Activated naive CD4-positive, alpha-beta T cell treated with anti-CD3 and anti-CD28 coated beads, Interleukin-2, amount 10 ng/mL, durations not matched to agents 7 days and 5 days (primary cell): ENCODE data around the gene SH2D4B.

Experiments used
- CTCF ChIA-PET: fragments of 350-600 bp; sonication (Branson Sonifier 250); formaldehyde crosslinking; loops from one replicate; lab custom pipeline; 2021; ENCODE audit warnings: antibody characterized with exemption; lab: Charles Lee
- DNase-seq: peaks from one replicate; pipeline ENCODE4 v3.0.0-alpha.2; 2020
- H3K27ac Mint-ChIP-seq: one replicate; pipeline ENCODE4 v1.8.0; 2021; ENCODE audit warnings: mild to moderate bottlenecking, moderate library complexity, mixed read lengths
- H3K27me3 Mint-ChIP-seq: one replicate; pipeline ENCODE4 v1.8.0; 2021; ENCODE audit warnings: mild to moderate bottlenecking, mixed read lengths
- H3K36me3 Mint-ChIP-seq: one replicate; pipeline ENCODE4 v1.8.0; 2021; ENCODE audit warnings: mixed read lengths
- H3K4me1 Mint-ChIP-seq: one replicate; pipeline ENCODE4 v1.8.0; 2021; ENCODE audit warnings: mixed read lengths
- H3K4me3 Mint-ChIP-seq: one replicate; pipeline ENCODE4 v1.8.0; 2021; ENCODE audit warnings: mild to moderate bottlenecking, moderate library complexity, mixed read lengths
- H3K9me3 Mint-ChIP-seq: one replicate; pipeline ENCODE4 v1.8.0; 2021; ENCODE audit warnings: mixed read lengths

SH2D4B gene

DNA sequence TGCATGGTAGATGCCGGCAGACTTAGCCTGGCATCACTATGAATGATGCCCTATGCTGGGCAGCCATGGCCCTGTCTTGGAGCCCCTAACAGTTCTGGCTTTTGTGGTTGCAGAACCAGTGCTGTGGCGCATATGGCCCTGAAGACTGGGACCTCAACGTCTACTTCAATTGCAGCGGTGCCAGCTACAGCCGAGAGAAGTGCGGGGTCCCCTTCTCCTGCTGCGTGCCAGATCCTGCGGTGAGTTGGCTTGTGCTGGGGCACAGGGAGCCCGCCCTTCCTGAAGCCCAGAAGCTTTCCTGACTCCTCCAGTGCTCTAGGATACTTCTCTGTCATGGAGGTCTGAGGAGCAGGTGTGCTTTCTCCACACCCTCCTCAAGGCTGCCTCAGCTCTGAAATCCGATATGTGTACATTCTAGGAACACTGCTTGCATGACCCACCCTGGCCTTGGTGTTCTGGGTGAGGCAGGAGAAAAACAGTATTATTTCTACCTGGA, 25.6 kb upstream of the SH2D4B start:
- peaks cover 42% of the 10 kb centered on the region for H3K4me1 Mint-ChIP-seq
- H3K27ac Mint-ChIP-seq: peak overlapping the region; percentile 83
- CTCF ChIA-PET: interaction anchor here (0.7 to 21.2 kb wide), 9 partner anchors 8 to 134 kb away, joined by 3 to 986 read pairs (median 4); partner anchors contain the start of gene TSPAN14
- no peaks in the 10 kb centered on the region for H3K9me3 Mint-ChIP-seq
- H3K36me3 Mint-ChIP-seq: peaks cover 76% of the 10 kb centered on the region
- H3K27me3 Mint-ChIP-seq: peaks cover 3% of the 10 kb centered on the region
- no peak for DNase-seq
- H3K4me3 Mint-ChIP-seq: no peak overlapping the region

DNA sequence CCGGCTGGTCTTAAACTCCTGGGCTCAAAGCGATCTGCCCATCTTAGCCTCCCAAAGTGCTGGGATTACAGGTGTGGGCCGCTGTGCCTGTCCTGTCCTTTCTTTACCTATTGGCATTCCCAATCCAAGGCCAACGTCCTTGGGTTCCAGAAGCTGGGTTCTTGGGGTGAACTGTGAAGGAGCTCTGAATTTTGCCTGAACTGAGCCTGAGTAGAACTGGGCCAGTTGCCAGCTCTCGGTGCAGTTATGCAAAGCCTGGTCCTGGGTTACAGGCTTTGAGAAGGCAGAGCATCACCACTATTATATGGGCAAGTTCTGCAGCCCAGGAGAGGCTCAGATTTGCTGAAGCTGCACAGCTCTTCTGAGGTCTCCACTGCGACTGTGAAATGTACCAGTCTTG, 24.6 kb upstream of the SH2D4B start:
- Mint-ChIP-seq H3K27me3 (peaks cover 3% of the 10 kb centered on the region), H3K4me1 (peaks cover 38% of the 10 kb centered on the region), H3K9me3 (no peaks in the 10 kb centered on the region), H3K4me3 (no peak overlapping the region), H3K27ac (peak overlapping the region; percentile 62), H3K36me3 (peaks cover 78% of the 10 kb centered on the region)
- DNase-seq: no peak
- CTCF ChIA-PET: interaction anchor here (0.8 to 21.2 kb wide), 6 partner anchors 12 to 135 kb away, joined by 3 to 986 read pairs (median 4); partner anchors contain the start of gene TSPAN14

DNA sequence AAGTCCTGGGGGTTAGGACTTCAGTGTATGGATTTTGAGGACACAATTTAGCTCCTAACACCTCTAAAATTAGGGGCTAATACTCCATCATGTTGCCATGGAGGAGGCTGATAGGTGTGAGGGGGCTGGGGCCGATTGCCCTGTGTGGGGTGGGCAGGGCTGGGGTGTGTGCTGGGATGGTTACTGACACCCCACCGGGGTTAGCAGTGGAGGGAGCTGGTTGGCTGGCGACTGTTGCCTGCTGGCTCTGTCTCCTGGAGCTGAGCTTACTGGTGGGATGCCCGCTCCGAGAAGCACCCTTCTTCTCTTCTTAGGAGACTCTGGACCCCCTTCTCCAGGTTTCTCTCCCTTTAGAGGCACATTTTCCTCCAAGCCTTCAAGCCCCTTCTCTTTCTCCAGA, 22.2 kb upstream of the SH2D4B start:
- Mint-ChIP-seq H3K4me3 (no peak overlapping the region), H3K27ac (no peak overlapping the region), H3K9me3 (no peaks in the 10 kb centered on the region), H3K4me1 (peaks cover 37% of the 10 kb centered on the region), H3K36me3 (peaks cover 82% of the 10 kb centered on the region), H3K27me3 (peaks cover 3% of the 10 kb centered on the region)
- CTCF ChIA-PET: interaction anchor here (0.8 to 21.2 kb wide), 3 partner anchors 10 to 56 kb away, joined by 3 to 986 read pairs (median 5); partner anchors contain the start of gene TSPAN14
- DNase-seq: no peak

DNA sequence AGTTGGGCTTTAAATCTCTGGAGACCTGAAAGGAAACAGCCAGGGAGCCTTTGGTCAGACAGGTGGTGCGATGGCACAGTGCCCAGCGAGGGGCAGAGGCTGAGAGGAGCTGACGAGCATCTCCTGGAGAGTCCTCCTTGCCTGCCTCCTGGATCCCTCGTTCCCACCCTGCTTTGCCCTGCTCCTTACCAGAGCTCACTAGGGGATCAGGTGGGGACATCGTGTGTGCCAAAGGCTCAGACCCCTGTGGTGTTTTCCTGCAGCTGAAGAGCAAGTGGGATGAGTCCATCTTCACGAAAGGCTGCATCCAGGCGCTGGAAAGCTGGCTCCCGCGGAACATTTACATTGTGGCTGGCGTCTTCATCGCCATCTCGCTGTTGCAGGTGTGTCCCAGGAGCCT, 21.8 kb upstream of the SH2D4B start:
- Mint-ChIP-seq H3K4me3 (no peak overlapping the region), H3K36me3 (peaks cover 84% of the 10 kb centered on the region), H3K27me3 (peaks cover 3% of the 10 kb centered on the region), H3K27ac (peak overlapping the region; percentile 38), H3K9me3 (no peaks in the 10 kb centered on the region), H3K4me1 (peaks cover 38% of the 10 kb centered on the region)
- CTCF ChIA-PET: interaction anchor here (0.8 to 21.2 kb wide), 3 partner anchors 10 to 56 kb away, joined by 3 to 986 read pairs (median 5); partner anchors contain the start of gene TSPAN14
- DNase-seq: no peak

DNA sequence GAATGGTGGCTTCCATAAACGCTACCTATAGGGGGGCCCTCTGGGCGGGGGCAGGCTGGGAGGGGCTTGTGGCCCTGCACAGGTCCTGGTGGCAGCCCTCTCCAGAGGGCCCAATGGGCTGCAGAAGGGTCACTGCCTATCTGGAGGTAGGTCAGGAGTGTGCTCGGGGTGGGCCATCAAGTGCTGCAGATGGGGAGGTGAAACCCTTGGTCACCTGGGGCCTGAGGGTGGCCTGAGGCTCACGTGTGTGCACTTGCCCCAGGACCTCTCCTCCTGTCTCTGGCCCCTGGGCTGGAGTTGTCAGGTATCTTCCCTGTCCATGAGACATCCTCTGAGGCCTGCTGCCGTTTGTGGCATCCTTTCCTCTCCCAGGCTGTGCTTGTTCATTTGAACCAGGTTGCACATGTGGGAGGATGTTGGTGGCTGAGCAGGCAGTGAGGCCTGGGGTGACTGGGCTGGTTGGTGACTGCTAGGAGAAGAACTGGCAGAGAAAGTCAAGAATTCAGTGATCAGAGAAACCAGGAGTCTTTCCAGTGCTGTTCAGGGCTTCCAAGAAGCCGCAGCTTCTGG, 21.1 kb upstream of the SH2D4B start:
- CTCF ChIA-PET: interaction anchor here (0.8 to 21.2 kb wide), 3 partner anchors 11 to 57 kb away, joined by 3 to 986 read pairs (median 5); partner anchors contain the start of gene TSPAN14
- peak overlapping the region; percentile 39 for H3K27ac Mint-ChIP-seq
- DNase-seq: no peak
- H3K4me3 Mint-ChIP-seq: no peak overlapping the region
- H3K36me3 Mint-ChIP-seq: peaks cover 78% of the 10 kb centered on the region
- H3K9me3 Mint-ChIP-seq: no peaks in the 10 kb centered on the region
- peaks cover 2% of the 10 kb centered on the region for H3K27me3 Mint-ChIP-seq
- peaks cover 36% of the 10 kb centered on the region for H3K4me1 Mint-ChIP-seq

DNA sequence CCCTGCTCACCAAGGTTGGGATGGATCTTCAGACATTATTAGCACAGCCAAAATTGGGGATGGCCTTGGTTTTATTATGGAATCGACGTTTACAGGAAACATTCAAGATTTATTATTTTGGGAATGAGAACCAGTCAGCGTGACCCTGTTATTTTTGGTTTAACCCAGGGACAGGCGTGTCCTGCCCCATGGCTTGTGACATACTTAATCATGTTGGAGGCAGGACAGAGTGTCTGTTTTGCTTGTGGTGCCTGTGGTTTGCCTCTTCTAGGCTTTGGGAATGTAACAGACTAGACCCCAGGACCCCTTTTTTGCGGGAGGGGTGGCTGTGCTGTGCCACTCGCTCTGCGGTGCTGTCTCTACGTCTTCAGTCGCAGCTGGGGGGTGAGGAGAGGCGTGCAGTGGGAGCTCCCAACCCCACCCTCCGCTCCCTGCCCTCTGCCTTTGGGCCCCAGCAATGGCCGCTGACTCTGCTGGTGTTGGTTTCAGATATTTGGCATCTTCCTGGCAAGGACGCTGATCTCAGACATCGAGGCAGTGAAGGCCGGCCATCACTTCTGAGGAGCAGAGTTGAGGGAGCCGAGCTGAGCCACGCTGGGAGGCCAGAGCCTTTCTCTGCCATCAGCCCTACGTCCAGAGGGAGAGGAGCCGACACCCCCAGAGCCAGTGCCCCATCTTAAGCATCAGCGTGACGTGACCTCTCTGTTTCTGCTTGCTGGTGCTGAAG, 20.1 kb upstream of the SH2D4B start:
- H3K36me3 Mint-ChIP-seq: peaks cover 71% of the 10 kb centered on the region
- H3K27ac Mint-ChIP-seq: peak overlapping the region; percentile 39
- no peak overlapping the region for H3K4me3 Mint-ChIP-seq
- peaks cover 33% of the 10 kb centered on the region for H3K4me1 Mint-ChIP-seq
- DNase-seq: no peak
- CTCF ChIA-PET: no interaction called here
- H3K27me3 Mint-ChIP-seq: no peaks in the 10 kb centered on the region
- no peaks in the 10 kb centered on the region for H3K9me3 Mint-ChIP-seq

DNA sequence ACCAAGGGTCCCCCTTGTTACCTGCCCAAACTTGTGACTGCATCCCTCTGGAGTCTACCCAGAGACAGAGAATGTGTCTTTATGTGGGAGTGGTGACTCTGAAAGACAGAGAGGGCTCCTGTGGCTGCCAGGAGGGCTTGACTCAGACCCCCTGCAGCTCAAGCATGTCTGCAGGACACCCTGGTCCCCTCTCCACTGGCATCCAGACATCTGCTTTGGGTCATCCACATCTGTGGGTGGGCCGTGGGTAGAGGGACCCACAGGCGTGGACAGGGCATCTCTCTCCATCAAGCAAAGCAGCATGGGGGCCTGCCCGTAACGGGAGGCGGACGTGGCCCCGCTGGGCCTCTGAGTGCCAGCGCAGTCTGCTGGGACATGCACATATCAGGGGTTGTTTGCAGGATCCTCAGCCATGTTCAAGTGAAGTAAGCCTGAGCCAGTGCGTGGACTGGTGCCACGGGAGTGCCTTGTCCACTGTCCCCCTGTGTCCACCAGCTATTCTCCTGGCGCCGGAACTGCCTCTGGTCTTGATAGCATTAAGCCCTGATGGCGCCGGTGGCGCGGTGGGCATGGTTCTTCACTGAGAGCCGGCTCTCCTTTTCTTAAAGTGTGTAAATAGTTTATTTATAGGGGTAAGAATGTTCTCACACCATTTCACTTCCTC, 19.4 kb upstream of the SH2D4B start:
- CTCF ChIA-PET: interaction anchor here (2.2 kb wide), 1 partner anchor 74 kb away, joined by 7 read pairs; no protein-coding TSS in a partner anchor
- H3K4me3 Mint-ChIP-seq: no peak overlapping the region
- H3K27me3 Mint-ChIP-seq: no peaks in the 10 kb centered on the region
- peak overlapping the region; percentile 30 for H3K27ac Mint-ChIP-seq
- DNase-seq: no peak
- no peaks in the 10 kb centered on the region for H3K9me3 Mint-ChIP-seq
- H3K36me3 Mint-ChIP-seq: peaks cover 67% of the 10 kb centered on the region
- peaks cover 38% of the 10 kb centered on the region for H3K4me1 Mint-ChIP-seq

DNA sequence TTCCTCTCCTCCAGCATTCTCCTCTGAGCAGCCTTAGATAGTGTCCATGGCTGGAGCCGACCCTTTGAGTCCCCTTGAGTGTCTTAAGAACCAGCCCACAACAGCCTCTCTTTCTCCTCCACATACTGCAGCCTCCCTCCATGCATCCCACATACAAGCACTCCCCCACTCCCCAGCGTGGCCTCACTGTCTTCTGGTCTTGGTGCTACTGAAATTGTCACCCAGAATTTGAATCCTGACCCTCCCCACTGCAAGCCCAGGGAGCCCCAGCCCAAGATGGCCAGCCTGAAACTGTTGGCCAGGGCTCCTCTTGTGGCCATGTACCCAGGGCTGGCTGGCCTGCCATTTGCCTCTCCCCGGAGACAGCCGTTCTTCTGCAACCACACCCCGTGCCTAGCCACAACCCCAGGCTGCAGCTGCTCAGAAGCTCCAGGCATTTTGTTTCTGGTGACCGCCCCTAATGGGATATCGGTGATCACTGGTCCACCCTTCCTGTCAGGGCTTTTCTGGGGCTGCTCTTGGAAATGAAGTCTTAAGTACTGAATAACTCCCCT, 18.8 kb upstream of the SH2D4B start:
- DNase-seq: no peak
- Mint-ChIP-seq H3K4me1 (peaks cover 43% of the 10 kb centered on the region), H3K36me3 (peaks cover 63% of the 10 kb centered on the region), H3K9me3 (no peaks in the 10 kb centered on the region), H3K27me3 (no peaks in the 10 kb centered on the region), H3K4me3 (no peak overlapping the region), H3K27ac (peak overlapping the region; percentile 68)
- CTCF ChIA-PET: interaction anchor here (2.2 kb wide), 1 partner anchor 74 kb away, joined by 7 read pairs; no protein-coding TSS in a partner anchor

DNA sequence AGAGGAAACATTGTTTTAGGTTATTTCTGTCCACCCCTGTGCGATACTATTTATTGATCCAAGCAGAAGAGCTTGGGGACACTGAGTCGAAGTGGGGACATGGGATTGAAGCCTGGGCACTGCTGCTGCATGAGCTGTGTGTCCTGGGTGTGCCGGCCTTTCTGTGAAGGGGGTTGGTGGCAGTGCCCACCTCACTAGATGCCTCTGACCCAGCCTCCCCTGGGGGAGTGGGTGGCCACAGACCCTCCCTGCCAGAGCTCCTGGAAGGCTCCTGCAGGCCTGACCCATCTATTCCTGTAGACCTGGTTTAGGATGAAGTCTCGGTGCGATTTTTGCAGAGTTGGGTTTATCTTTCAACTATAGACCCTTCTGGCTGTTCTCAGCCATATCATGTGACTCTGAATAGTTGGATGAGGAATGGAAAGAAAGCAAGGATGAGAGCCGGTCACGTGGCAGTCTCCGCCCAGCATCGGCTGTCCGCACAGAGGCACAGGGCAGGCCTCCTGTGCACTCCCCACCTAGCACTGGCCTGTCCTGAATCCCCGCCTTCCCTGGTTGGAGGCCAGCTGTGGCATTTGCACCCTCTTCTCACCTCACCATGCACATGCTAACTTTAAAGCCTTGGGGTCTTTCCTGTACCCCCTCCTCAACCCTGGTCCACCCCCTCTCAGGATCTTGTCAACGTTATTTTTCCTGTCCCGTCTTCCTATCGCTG, 17.6 kb upstream of the SH2D4B start:
- H3K27me3 Mint-ChIP-seq: no peaks in the 10 kb centered on the region
- H3K4me1 Mint-ChIP-seq: peaks cover 55% of the 10 kb centered on the region
- H3K4me3 Mint-ChIP-seq: no peak overlapping the region
- peak overlapping the region; percentile 69 for H3K27ac Mint-ChIP-seq
- no peak for DNase-seq
- H3K9me3 Mint-ChIP-seq: no peaks in the 10 kb centered on the region
- H3K36me3 Mint-ChIP-seq: peaks cover 60% of the 10 kb centered on the region
- CTCF ChIA-PET: interaction anchor here (0.8 to 2.2 kb wide), 4 partner anchors 9 to 76 kb away, joined by 3 to 7 read pairs (median 4); no protein-coding TSS in a partner anchor

DNA sequence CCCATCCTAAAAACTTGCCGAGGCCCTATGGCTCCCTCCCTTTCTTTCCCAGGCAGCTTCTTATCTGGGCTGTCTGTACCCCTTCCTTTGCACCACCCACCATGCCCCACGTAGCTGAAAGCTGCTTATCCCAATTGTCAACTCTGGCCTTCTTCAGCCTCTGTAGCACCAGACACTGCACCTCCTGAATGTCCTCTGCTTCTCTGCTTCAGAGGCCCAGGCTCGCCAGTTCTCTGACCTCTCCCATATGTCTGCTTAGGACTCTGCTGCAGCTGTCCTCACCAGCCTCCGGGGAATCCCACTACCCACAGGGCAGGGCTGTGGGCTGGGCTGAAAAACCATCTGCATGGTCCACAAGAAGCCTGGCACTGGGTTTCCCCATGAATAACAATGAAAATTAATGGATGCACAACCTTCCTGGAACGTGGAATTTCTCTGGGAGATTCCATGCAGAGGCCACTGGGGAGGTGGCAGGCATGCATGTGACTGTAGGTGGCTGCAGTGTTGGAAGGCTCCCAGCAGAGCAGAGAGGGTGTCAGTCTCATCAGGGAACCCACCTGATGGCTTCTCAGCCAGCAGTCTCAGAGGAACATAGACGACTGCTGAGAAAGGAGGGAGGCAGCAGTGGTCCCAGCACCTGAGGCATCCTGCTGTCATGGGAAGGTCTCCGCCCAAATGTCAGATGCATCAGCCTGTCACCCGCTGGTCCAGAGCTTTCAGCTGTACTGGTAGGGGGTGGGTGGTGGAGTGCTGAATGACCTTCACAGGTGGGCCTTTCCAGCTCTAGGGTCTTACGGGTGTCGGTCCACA, 16.8 kb upstream of the SH2D4B start:
- no peaks in the 10 kb centered on the region for H3K9me3 Mint-ChIP-seq
- no peaks in the 10 kb centered on the region for H3K27me3 Mint-ChIP-seq
- H3K27ac Mint-ChIP-seq: peak overlapping the region; percentile 69
- H3K4me3 Mint-ChIP-seq: no peak overlapping the region
- peaks cover 60% of the 10 kb centered on the region for H3K36me3 Mint-ChIP-seq
- H3K4me1 Mint-ChIP-seq: peaks cover 63% of the 10 kb centered on the region
- CTCF ChIA-PET: interaction anchor here (0.8 to 2.2 kb wide), 3 partner anchors 10 to 76 kb away, joined by 4 to 7 read pairs (median 4); no protein-coding TSS in a partner anchor
- no peak for DNase-seq

DNA sequence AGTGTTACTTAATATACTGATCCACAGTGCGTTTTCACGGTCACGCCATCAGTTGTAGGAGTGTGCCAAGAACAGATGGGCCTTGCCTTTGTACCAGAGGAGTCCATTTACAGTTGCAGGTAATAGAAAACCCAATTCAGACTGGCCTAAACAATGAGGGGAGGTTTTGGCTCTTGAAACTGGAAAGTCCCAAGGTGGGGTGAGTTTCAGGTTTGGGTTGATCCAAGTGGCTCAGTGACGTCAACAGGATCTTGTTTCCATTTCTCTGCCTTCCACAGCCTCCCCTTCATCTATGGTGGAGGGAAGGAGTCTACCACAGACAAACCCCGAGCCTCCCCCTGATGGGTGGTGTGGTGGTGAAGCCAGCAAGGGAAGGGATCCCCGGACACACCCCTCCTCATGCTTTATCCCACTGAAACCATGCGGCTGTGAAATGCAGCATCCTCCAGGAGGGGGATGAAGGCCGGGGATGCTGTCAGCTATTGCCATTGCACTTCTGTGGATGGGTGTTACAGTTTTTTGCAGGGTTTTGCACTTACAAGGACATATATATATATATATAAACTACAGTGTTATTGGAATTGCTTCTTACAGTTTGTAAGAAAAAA, 14.8 kb upstream of the SH2D4B start:
- CTCF ChIA-PET: no interaction called here

DNA sequence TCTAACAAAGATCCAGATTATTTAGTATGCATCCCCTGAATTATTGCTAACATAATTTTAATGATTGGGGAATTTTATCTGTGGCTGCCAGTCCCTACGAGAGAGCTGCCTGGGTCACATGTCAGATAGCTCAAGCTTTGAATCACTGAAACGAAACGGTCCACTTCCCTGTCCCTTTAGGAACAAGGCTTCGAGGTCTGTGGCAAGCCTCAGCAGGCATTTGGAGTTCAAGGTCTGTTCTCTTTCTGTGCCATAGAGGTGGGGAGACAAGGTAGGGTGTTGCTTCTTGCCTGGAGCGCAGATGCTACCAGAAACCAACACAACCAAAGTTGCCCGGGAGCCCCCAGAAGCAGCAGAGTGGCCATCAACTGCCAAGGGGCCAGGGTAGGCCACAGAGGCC, 13.9 kb upstream of the SH2D4B start:
- CTCF ChIA-PET: no interaction called here
- Mint-ChIP-seq H3K36me3 (peaks cover 55% of the 10 kb centered on the region), H3K27ac (peak overlapping the region; percentile 84), H3K27me3 (no peaks in the 10 kb centered on the region), H3K9me3 (no peaks in the 10 kb centered on the region), H3K4me1 (peaks cover 82% of the 10 kb centered on the region), H3K4me3 (peak overlapping the region; percentile 24)
- DNase-seq: no peak

More for the DNA sequence above, 14.8 kb upstream of the SH2D4B start:
- no peaks in the 10 kb centered on the region for H3K9me3 Mint-ChIP-seq
- peaks cover 56% of the 10 kb centered on the region for H3K36me3 Mint-ChIP-seq
- peaks cover 75% of the 10 kb centered on the region for H3K4me1 Mint-ChIP-seq
- H3K4me3 Mint-ChIP-seq: no peak overlapping the region
- H3K27ac Mint-ChIP-seq: peak overlapping the region; percentile 82
- no peaks in the 10 kb centered on the region for H3K27me3 Mint-ChIP-seq
- DNase-seq: no peak
